ENCODE data around the gene KRT75.

The KRT75 gene

GRCh38 chr12:52434081-52434733 lies at the start of gene KRT75:
TSS of gene KRT75 (minus strand) at chr12:52434371. CDS start at chr12:52434304, 67 bp downstream.
- H3K4me3 ChIP-seq (ENCODE audit: low read depth, low read length): no peak within 1 kb of the TSS
- no peak for TF ChIP-seq CTCF (IDR thresholded peaks at IDR 0.05; ENCODE audit: low read depth, low read length)

DNA sequence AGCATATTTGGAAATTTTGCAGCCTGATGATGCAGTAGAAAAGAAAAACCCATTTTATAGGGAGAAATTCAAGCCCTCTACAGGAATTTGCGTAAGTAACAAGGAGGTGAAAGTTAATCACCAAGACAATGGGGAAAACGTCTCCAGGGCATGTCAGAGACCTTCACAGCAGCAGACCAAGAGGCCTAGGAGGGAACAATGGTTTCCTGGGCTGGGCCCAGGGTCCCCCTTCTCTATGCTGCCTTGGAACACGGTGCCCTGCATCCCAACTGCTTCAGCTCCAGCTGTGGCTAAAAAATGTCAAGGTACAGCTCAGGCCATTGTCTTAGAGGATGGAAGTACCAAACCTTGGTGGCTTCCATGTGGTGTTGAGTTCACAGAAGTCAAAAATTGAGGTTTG lies 45.9 kb upstream of the KRT75 start:
- H3K4me3 ChIP-seq (ENCODE audit: low read depth, low read length): no peak overlapping the region
- TF ChIP-seq CTCF (IDR thresholded peaks at IDR 0.05; ENCODE audit: low read depth, low read length): no peak

DNA sequence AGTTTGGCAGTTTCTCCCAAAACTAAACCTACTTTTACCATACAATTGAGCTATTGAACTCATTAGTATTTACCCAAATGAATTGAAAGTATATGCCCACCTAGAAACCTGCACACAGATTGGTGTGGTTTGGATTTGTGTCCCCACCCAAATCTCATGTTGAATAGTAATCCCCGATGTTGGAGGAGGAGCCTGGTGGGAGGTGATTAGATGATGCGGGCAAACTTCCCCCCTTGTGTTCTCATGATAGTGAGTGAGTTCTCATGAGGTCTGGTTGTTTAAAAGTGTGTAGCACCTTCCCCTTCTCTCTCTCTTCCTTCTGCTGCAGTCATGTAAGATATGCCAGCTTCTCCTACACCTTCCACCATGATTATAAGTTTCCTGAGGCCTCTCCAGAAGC lies 43.5 kb upstream of the KRT75 start:
- no peak for TF ChIP-seq CTCF (IDR thresholded peaks at IDR 0.05; ENCODE audit: low read depth, low read length)
- H3K4me3 ChIP-seq (ENCODE audit: low read depth, low read length): no peak overlapping the region

GRCh38 chr12:52474212-52474611 lies 40.0 kb upstream of the KRT75 start:
- H3K4me3 ChIP-seq (ENCODE audit: low read depth, low read length): no peak overlapping the region
- no peak for TF ChIP-seq CTCF (IDR thresholded peaks at IDR 0.05; ENCODE audit: low read depth, low read length)

DNA sequence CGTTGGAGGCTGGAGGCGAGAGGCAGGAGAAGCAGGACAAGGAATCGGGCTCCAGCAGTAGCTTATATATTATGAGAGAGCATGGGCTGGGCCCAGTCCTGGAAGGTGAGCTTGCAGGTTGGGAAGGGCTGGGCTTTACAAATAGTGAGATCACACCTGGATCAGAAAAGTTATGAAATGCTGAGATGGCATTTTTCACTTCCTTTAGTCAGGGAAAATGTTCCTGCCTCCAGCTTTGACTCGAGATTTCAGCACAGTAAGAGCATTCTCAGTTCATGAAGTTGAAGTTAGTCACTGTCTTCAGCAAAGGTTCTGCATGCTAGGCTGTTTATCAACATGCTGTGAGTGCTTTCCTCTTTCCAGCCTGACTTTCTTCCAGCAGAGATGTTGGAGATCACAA lies 39.6 kb upstream of the KRT75 start, which contains the start of gene KRT6C:
KRT6C (minus strand) TSS at position 38 of the 400 bp plus-strand sequence. CDS start 68 bp downstream, outside the sequence.
- no peak for TF ChIP-seq CTCF (IDR thresholded peaks at IDR 0.05; ENCODE audit: low read depth, low read length)
- no peak within 1 kb of the TSS for H3K4me3 ChIP-seq (ENCODE audit: low read depth, low read length)

DNA sequence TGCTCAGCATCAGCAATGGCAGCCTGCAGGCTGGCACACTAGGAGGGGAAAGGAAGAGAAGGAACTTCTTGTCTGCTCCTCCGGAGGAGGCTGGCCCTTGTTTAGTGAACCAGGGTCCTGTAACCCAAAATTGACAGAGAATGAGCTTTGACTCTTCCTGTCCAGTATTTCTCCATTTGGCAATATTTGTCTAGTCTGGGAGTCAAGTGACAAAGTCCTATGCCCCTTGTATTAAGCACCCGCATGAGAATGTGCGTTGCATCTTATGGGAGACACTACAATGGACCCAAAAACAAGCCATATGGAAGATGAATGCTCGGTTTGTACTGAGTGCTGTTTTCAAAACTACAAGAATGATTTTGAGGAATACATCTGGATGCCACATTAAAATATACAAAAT lies 35.7 kb upstream of the KRT75 start:
- no peak for TF ChIP-seq CTCF (IDR thresholded peaks at IDR 0.05; ENCODE audit: low read depth, low read length)
- H3K4me3 ChIP-seq (ENCODE audit: low read depth, low read length): no peak overlapping the region

- H3K4me3 ChIP-seq (ENCODE audit: low read depth, low read length): no peak overlapping the region
- no peak for TF ChIP-seq CTCF (IDR thresholded peaks at IDR 0.05; ENCODE audit: low read depth, low read length)
These were observed 30.7 kb upstream of the KRT75 start for GRCh38 chr12:52464897-52465296.
